ENCODE data around the gene SUN1. TPM values are rescaled to one million over a fixed set of nuclear protein-coding genes. Genes with fewer than 3 reads are reported as not detected.

Gene SUN1
- total and polyA plus RNA-seq, 2 of the 8 experiments (the other 6 are each of a cell fraction or from before 2014, with no cell fraction given) = 108 to 158 TPM

DNA sequence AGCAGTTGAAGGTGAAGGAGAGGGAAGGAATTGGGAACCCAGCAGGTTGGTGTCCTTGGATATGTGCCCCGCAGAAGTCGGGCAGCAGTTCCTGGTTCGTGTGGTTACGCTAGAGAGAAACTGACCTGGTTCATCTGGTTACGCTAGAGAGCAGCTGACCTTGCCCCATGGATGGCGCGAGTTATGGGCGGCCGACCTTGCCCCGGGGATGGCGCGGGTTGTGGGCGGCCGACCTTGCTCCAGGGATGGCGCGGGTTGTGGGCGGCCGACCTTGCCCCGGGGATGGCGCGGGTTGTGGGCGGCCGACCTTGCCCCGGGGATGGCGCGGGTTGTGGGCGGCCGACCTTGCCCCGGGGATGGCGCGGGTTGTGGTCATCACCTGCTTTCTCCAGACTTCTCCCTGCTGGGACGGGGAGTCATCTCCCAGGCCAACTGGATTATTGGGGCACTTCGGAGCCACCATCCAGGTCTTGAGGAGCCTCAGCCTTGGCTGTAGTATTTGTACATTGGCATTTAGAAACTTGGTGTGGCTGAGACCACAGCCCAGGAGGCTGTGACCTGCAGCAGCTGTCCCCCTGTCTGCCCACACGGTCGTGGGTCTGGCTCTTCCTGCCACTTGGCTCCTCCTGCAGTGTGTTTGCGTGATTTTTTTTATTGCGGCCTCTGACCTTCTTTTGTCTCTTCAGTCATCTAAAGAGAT lies 50.2 kb downstream of the SUN1 start (continued):
- TF ChIP-seq EZH2 (IDR thresholded peaks at IDR 0.05; ENCODE audit: low read depth, low read length, severe bottlenecking) (no peak), GTF2F1 (IDR thresholded peaks at IDR 0.05; ENCODE audit: borderline replicate concordance, low read depth, low read length) (no peak), KDM5A (IDR thresholded peaks at IDR 0.05; ENCODE audit: low read length) (no peak), SP4 (IDR thresholded peaks at IDR 0.05; ENCODE audit: low read length) (no peak), PHF8 (conservative IDR thresholded peaks at IDR 0.05; ENCODE audit: low read depth, low read length) (no peak), FOSL1 (IDR thresholded peaks at IDR 0.05; ENCODE audit: insufficient read depth, low read depth, low read length) (no peak), YY1 (IDR thresholded peaks at IDR 0.05; ENCODE audit: low read depth, low read length) (no peak), TAF1 (IDR thresholded peaks at IDR 0.05; ENCODE audit: low read depth, low read length) (no peak)
- TF ChIP-seq, protein P1, sequence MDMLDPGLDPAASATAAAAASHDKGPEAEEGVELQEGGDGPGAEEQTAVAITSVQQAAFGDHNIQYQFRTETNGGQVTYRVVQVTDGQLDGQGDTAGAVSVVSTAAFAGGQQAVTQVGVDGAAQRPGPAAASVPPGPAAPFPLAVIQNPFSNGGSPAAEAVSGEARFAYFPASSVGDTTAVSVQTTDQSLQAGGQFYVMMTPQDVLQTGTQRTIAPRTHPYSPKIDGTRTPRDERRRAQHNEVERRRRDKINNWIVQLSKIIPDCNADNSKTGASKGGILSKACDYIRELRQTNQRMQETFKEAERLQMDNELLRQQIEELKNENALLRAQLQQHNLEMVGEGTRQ (IDR thresholded peaks at IDR 0.05; ENCODE audit: low read length) = no peak
